SK-N-SH (cell line): Measurements from ENCODE around the gene MAPK4. TPM values are rescaled to one million over a fixed set of nuclear protein-coding genes. Genes with fewer than 3 reads are reported as not detected.
A peak's percentile ranks its signal among the peaks of the same experiment; 100 is the strongest.

Experiments
- CTCF ChIA-PET: fragments of 300-600, 350-600 bp; formaldehyde crosslinking; extraction: SDS; loops from one replicate; lab custom pipeline; 2021; lab: Yijun Ruan, JAX
- POLR2A ChIA-PET: fragments of 350-600 bp; sonication (Branson Sonifier 250); formaldehyde crosslinking; extraction: SDS; loops from one replicate; lab custom pipeline; 2020; ENCODE audit warnings: antibody characterized with exemption, inconsistent platforms; lab: Yijun Ruan, JAX
- DNase-seq: peaks from one replicate; pipeline ENCODE4 v3.0.0; 2012
- H2AFZ ChIP-seq: fragments of 200-600 bp; sonication (generic); 2 replicates; pipeline ENCODE4 v1.8.1; 2016; ENCODE audit warnings: antibody characterized with exemption, mild to moderate bottlenecking, low read depth
- H3F3A ChIP-seq: fragments of 200-600 bp; sonication (generic); replicated peaks from 2 replicates; pipeline ENCODE3; 2016; ENCODE audit warnings: antibody characterized with exemption, mild to moderate bottlenecking; ENCODE audit not compliant: insufficient read depth
- H3K27ac ChIP-seq, 2 experiments: fragments of 200-500 bp in 1 of 2; fragments of 200-600 bp in 1 of 2; sonication (Bioruptor generic) in 1 of 2; sonication (generic), shearing (Covaris generic) in 1 of 2; 2 replicates each; pipeline versions ENCODE4 v1.5.1 to v1.6.1; 2014 to 2016; ENCODE audit warnings: low read depth in 2 of 2, inconsistent platforms in 1 of 2, low read length in 1 of 2, mild to moderate bottlenecking in 1 of 2, mixed read lengths in 1 of 2
- H3K27me3 ChIP-seq: fragments of 200-600 bp; sonication (generic), shearing (Covaris generic); 2 replicates; pipeline ENCODE4 v1.6.1; 2016; ENCODE audit warnings: mixed run types; ENCODE audit not compliant: insufficient read depth
- H3K36me3 ChIP-seq, 2 experiments: fragments of 200-500 bp in 1 of 2; fragments of 200-600 bp in 1 of 2; sonication (Bioruptor generic) in 1 of 2; sonication (generic) in 1 of 2; replicated peaks in 1 of 2; 2 replicates each; pipeline versions ENCODE3 to v1.5.1; 2014 to 2016; ENCODE audit warnings: low read length in 1 of 2, mild to moderate bottlenecking in 1 of 2; ENCODE audit not compliant: insufficient read depth in 2 of 2, control insufficient read depth in 1 of 2
- H3K4me1 ChIP-seq, 2 experiments: fragments of 200-500 bp in 1 of 2; fragments of 200-600 bp in 1 of 2; sonication (Bioruptor generic) in 1 of 2; sonication (generic), shearing (Covaris generic) in 1 of 2; 2 replicates each; pipeline versions ENCODE4 v1.5.1 to v1.6.1; 2014 to 2016; ENCODE audit warnings: low read depth in 1 of 2, low read length in 1 of 2, mixed run types in 1 of 2; ENCODE audit not compliant: insufficient read depth in 2 of 2, control insufficient read depth in 1 of 2
- H3K4me2 ChIP-seq: fragments of 200-600 bp; sonication (generic), shearing (Covaris generic); 2 replicates; pipeline ENCODE4 v1.6.1; 2017; ENCODE audit warnings: mixed run types
- H3K4me3 ChIP-seq, 2 experiments: fragments of 200-500 bp in 1 of 2; fragments of 200-600 bp in 1 of 2; sonication (Bioruptor generic) in 1 of 2; sonication (generic), shearing (Covaris generic) in 1 of 2; 2 replicates each; pipeline versions ENCODE4 v1.5.1 to v1.8.1; 2014 to 2016; ENCODE audit warnings: low read depth in 2 of 2, inconsistent platforms in 1 of 2, low read length in 1 of 2, mild to moderate bottlenecking in 1 of 2, mixed read lengths in 1 of 2, moderate library complexity in 1 of 2
- H3K79me2 ChIP-seq: fragments of 200-600 bp; sonication (generic); 2 replicates; pipeline ENCODE4 v1.8.1; 2017; ENCODE audit warnings: mild to moderate bottlenecking; ENCODE audit not compliant: insufficient read depth
- H3K9ac ChIP-seq: fragments of 200-600 bp; sonication (generic); 2 replicates; pipeline ENCODE4 v1.6.1; 2017; ENCODE audit warnings: mixed run types
- H3K9me2 ChIP-seq: fragments of 200-600 bp; sonication (generic); 2 replicates; pipeline ENCODE4 v1.6.1; 2017; ENCODE audit warnings: mixed run types
- H3K9me3 ChIP-seq: fragments of 200-600 bp; sonication (generic); 2 replicates; pipeline ENCODE4 v1.6.1; 2017; ENCODE audit warnings: mixed run types, mild to moderate bottlenecking, moderate library complexity
- H4K20me1 ChIP-seq: fragments of 200-600 bp; sonication (generic); 2 replicates; pipeline ENCODE4 v1.6.1; 2017; ENCODE audit warnings: mild to moderate bottlenecking, mixed run types; ENCODE audit not compliant: insufficient read depth
- EZH2phosphoT487 ChIP-seq: fragments of 200-600 bp; sonication (generic); IDR thresholded peaks from 2 replicates; pipeline ENCODE4 v1.6.1; 2017; ENCODE audit warnings: low read depth, mixed run types, mild to moderate bottlenecking, antibody characterized with exemption, moderate library complexity, borderline replicate concordance
- GABPA ChIP-seq: IDR thresholded peaks from 2 replicates; pipeline ENCODE4 v1.4.0; 2012; ENCODE audit warnings: low read depth, mild to moderate bottlenecking
- JUND ChIP-seq: IDR thresholded peaks from 2 replicates; pipeline ENCODE4 v1.4.0; 2012
- NRF1 ChIP-seq: IDR thresholded peaks from 2 replicates; pipeline ENCODE4 v1.6.1; 2012; ENCODE audit warnings: low read depth, mild to moderate bottlenecking, low read length
- RAD21 ChIP-seq: IDR thresholded peaks from 2 replicates; pipeline ENCODE4 v1.6.1; 2012; ENCODE audit warnings: mild to moderate bottlenecking, low read length
- RFX5 ChIP-seq: IDR thresholded peaks from 2 replicates; pipeline ENCODE4 v1.6.1; 2012; ENCODE audit warnings: mild to moderate bottlenecking, improper control_type of control experiment, low read length
- SMC3 ChIP-seq: IDR thresholded peaks from 2 replicates; pipeline ENCODE4 v1.6.1; 2012; ENCODE audit warnings: low read depth, low read length, improper control_type of control experiment
- WGBS: methylation state at CpG from one replicate; pipeline ENCODE4 v1.1.6; 2017; ENCODE audit warnings: low lambda C conversion rate; 5-methylcytosine and 5-hydroxymethylcytosine counted together
- polyA plus RNA-seq, 3 experiments: library from polyadenylated mRNA; depleted of rRNA; stranded (reverse); fragments of >200 nt; gene quantifications; 2 replicates each; pipeline ENCODE4 v1.2.3, GENCODE V29; 2012
- TF ChIP-seq, protein P1 (sequence below): fragments of 200-600 bp; sonication (generic); IDR thresholded peaks from 2 replicates; pipeline ENCODE4 v1.6.1; 2017; ENCODE audit warnings: antibody characterized with exemption, mild to moderate bottlenecking, moderate library complexity
- TF ChIP-seq, protein P2 (sequence below): IDR thresholded peaks from 2 replicates; pipeline ENCODE4 v1.4.0; 2012; ENCODE audit warnings: low read depth, borderline replicate concordance

MAPK4 gene
- polyA plus RNA-seq, 1 of the 3 experiments (the other 2 are of a cell fraction): 0.02 TPM

DNA sequence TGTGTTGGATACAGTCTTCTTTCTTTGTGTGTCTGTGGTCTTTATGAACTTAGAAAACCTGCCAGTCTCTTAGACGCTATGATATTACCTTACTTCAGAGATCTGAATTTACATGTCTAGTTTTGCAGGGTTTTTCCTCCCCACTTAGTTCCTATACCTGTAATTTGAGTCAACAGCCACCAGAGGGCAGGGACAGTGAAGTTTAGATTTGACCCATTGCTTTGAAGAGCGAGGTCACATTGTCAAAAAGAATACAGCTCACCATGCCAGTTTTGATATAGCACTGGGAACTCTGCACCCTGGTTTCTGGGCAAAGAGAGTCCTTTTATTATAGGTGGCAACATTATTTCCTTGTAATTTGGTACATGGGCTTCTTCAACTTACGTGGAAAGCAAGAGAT, 102.3 kb downstream of the MAPK4 start:
- no peaks in the 10 kb centered on the region for H4K20me1 ChIP-seq
- H3K79me2 ChIP-seq: no peaks in the 10 kb centered on the region
- H2AFZ ChIP-seq: no peak overlapping the region
- peak; percentile 39 for DNase-seq
- H3K9me3 ChIP-seq: peaks cover 4% of the 10 kb centered on the region; the same call in 1 of the 2 replicates
- H3K4me3 ChIP-seq: peak overlapping the region in 1 of 2 experiments; percentile 24; a peak in 1 of 4 replicates
- H3K4me2 ChIP-seq: no peak overlapping the region
- no peaks in the 10 kb centered on the region for H3K27me3 ChIP-seq
- no peak overlapping the region for H3K9ac ChIP-seq
- H3K4me1 ChIP-seq: no peaks in the 10 kb centered on the region
- CTCF ChIA-PET: interaction anchor here (0.9 to 1.4 kb wide), 4 partner anchors 9 to 155 kb away, joined by 3 to 5 read pairs (median 3); no protein-coding TSS in a partner anchor
- no peak overlapping the region for H3K27ac ChIP-seq
- 15% methylated on average over 3 of the region's 3 CpGs for WGBS
- H3K36me3 ChIP-seq: no peaks in the 10 kb centered on the region
- no peaks in the 10 kb centered on the region for H3K9me2 ChIP-seq
- H3F3A ChIP-seq: no peaks in the 10 kb centered on the region
- TF ChIP-seq NRF1 (no peak), RFX5 (no peak), GABPA (no peak), SMC3 (peak; percentile 31; the same call in 1 of the 2 replicates), RAD21 (peak; percentile 47; the same call in 1 of the 2 replicates)
- TF ChIP-seq, protein P1, sequence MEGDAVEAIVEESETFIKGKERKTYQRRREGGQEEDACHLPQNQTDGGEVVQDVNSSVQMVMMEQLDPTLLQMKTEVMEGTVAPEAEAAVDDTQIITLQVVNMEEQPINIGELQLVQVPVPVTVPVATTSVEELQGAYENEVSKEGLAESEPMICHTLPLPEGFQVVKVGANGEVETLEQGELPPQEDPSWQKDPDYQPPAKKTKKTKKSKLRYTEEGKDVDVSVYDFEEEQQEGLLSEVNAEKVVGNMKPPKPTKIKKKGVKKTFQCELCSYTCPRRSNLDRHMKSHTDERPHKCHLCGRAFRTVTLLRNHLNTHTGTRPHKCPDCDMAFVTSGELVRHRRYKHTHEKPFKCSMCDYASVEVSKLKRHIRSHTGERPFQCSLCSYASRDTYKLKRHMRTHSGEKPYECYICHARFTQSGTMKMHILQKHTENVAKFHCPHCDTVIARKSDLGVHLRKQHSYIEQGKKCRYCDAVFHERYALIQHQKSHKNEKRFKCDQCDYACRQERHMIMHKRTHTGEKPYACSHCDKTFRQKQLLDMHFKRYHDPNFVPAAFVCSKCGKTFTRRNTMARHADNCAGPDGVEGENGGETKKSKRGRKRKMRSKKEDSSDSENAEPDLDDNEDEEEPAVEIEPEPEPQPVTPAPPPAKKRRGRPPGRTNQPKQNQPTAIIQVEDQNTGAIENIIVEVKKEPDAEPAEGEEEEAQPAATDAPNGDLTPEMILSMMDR: peak; percentile 43; the same call in 1 of the 2 replicates
- TF ChIP-seq, all 33 proteins: peak for 3
- POLR2A ChIA-PET: no interaction called here

DNA sequence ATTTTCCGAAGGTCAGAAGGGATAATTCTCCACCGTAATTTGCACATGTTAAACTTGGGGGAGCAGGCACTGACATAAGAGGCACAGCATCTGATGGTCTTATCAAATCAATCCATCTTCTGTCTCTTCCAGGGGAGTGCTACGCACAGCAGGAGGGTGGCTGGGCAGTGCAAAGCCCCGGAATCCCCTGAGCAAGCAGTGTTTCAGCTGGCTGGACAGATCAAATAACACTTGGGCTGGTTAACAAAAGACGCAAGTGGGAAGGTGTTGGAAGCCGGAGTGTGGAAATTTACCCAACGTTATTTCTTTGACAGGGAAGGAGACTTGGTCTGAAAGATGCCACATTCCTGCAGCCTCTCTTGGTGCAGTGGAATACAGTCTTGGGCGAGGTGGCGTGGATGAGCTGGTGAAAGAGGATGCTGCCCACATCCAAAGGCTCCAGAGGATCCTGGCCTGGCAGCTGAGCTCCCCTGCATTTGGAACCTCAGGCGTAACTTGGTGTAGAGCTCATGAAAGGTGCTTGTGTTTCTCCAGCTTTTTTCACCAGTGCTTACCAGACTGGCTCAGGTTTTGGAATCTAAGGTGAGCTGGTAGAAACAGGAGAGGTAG, 103.0 kb downstream of the MAPK4 start:
- Histone ChIP-seq H3K4me1 (no peaks in the 10 kb centered on the region), H2AFZ (no peak overlapping the region), H3K79me2 (no peaks in the 10 kb centered on the region), H3K9ac (no peak overlapping the region), H3K9me2 (no peaks in the 10 kb centered on the region), H3K4me2 (no peak overlapping the region), H3K27me3 (no peaks in the 10 kb centered on the region), H4K20me1 (no peaks in the 10 kb centered on the region), H3K27ac (no peak overlapping the region), H3F3A (no peaks in the 10 kb centered on the region), H3K9me3 (peaks cover 4% of the 10 kb centered on the region; the same call in 1 of the 2 replicates), H3K36me3 (no peaks in the 10 kb centered on the region), H3K4me3 (no peak overlapping the region)
- peak; percentile 24 for DNase-seq
- TF ChIP-seq EZH2phosphoT487 (no peak), RFX5 (no peak), JUND (no peak)
- TF ChIP-seq, protein P2, sequence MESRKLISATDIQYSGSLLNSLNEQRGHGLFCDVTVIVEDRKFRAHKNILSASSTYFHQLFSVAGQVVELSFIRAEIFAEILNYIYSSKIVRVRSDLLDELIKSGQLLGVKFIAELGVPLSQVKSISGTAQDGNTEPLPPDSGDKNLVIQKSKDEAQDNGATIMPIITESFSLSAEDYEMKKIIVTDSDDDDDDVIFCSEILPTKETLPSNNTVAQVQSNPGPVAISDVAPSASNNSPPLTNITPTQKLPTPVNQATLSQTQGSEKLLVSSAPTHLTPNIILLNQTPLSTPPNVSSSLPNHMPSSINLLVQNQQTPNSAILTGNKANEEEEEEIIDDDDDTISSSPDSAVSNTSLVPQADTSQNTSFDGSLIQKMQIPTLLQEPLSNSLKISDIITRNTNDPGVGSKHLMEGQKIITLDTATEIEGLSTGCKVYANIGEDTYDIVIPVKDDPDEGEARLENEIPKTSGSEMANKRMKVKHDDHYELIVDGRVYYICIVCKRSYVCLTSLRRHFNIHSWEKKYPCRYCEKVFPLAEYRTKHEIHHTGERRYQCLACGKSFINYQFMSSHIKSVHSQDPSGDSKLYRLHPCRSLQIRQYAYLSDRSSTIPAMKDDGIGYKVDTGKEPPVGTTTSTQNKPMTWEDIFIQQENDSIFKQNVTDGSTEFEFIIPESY: no peak
- ChIA-PET POLR2A (no interaction called here), CTCF (interaction anchor here (0.9 to 1.4 kb wide), 4 partner anchors 9 to 155 kb away, joined by 3 to 5 read pairs (median 3); no protein-coding TSS in a partner anchor)
- 31% methylated on average over 9 of the region's 10 CpGs for WGBS
